HUDEP-2 (cell line): ENCODE measurements around the gene PRSS21.

ENCODE experiments used
- DNase-seq, 76 experiments: peaks; one replicate each; lab custom pipeline; 2025; ENCODE audit not compliant: unreplicated experiment in 76 of 76; lab: John Stamatoyannopoulos, UW

Gene PRSS21, protein sequence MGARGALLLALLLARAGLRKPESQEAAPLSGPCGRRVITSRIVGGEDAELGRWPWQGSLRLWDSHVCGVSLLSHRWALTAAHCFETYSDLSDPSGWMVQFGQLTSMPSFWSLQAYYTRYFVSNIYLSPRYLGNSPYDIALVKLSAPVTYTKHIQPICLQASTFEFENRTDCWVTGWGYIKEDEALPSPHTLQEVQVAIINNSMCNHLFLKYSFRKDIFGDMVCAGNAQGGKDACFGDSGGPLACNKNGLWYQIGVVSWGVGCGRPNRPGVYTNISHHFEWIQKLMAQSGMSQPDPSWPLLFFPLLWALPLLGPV

DNA sequence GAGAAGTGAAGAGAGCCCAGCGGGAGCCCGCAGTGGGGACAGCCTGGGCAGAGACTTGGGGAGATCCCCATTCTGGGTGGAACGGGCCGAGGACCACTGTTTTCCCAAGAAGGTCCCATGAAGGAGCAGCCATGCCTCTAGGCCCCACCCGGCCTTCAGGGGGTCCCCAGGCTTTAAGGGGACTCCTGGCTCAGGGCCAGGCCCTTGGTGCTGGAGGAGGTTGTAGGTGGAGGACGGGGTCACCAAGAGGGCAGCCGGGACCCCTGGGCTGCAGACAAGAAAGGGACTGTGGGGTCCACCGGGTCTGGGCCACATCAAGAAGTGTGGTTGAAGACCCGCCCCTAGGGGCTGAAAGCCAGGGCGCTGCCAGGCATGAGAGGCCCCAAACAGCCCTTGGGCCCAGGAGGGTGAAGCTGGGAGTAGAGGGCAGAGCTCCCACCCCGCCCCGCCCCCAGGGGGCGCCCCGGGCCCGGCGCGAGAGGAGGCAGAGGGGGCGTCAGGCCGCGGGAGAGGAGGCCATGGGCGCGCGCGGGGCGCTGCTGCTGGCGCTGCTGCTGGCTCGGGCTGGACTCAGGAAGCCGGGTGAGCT is at the start of gene PRSS21:
Gene PRSS21, plus strand, starts transcription at position 487 of the 589 bp plus-strand sequence. Its CDS starts 32 bp downstream, at position 519.
- DNase-seq, result no peak

DNA sequence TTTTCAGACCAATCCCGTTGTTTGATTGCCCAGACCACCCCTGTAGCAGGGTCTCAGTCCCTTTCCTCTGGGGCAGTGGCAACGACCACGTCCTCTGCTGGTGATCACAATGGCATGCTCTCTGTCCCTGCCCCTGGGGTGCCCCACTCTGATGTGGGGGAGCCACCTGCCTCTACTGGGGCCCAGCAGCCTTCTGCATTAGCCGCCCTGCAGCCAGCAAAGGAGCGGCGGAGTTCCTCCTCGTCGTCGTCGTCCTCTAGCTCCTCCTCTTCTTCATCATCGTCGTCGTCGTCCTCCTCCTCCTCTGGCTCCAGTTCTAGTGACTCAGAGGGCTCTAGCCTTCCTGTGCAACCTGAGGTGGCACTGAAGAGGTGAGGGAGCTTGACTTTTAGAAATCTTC is 49.1 kb upstream of the PRSS21 start:
- DNase-seq, result peak in 10 of 76 experiments; percentile 21 to 63 (median 33)

DNA sequence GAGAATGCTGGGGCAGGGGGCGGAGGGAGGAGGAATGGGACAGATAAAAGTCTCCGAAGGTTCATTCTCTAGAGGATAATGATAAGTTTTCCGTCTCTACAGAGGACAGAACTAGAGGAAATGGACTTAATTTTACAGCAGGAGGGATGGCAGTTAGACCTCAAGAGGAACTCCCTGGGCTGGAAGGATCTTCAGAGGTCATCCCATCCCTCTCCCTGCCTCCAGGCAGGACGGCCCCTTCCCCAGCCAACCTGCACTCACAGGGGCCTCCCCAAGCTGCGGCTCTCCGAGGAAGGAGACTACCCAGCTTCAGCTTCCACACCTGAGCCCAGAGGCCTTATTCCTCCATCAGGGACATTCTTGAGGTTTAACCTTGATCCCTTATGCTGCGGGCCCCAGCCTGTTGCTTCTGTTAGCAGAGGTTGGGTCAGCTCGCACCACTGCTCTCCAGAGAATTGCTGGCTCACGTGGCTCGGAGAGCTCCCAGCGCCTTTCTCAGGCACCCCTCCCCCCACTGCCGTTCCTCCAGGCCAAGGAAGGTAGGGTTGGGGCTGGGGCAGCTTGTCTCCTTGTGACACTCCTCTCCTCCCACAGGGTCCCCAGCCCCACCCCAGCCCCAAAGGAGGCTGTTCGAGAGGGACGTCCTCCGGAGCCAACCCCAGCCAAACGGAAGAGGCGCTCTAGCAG is 48.5 kb upstream of the PRSS21 start:
- DNase-seq, result peak in 20 of 76 experiments; percentile 17 to 89 (median 60)

DNA sequence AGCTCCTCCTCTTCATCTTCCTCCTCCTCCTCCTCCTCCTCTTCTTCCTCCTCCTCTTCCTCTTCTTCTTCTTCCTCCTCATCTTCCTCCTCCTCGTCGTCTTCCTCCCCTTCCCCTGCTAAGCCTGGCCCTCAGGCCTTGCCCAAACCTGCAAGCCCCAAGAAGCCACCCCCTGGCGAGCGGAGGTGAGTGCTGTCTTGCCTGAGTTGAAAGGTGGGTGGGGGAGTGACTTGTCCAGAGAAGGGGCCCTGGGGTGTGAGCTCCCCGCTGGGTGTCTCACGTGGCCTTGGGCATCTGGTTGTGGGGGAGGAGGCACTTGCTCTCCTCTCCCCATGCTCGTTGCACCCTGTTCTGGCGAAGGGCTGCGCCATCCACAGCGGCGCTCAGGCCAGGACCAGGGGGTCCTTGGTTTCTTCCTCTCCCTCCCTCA is 47.9 kb upstream of the PRSS21 start:
- peak in 19 of 76 experiments; percentile 27 to 78 (median 41) for DNase-seq

DNA sequence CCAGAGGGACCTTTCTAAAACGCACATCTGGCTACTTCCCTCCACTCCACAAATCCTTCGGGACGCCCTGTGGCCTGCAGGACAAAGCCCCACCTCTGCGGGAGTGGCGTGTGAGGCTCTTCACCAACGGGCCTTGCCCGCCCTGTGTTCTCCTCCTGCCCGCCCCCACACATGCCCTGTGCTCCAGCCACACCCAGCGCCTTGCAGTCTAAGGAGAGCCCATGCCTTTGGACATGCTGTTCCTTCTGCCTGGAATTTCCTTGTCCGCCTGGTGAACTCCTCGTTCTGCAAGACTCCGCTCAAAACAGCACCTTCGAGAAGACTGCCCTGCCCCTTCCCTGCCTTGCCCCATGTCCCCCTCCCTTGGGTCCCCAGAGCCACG is 47.4 kb upstream of the PRSS21 start:
- peak in 65 of 76 experiments; percentile 16 to 84 (median 61) for DNase-seq

DNA sequence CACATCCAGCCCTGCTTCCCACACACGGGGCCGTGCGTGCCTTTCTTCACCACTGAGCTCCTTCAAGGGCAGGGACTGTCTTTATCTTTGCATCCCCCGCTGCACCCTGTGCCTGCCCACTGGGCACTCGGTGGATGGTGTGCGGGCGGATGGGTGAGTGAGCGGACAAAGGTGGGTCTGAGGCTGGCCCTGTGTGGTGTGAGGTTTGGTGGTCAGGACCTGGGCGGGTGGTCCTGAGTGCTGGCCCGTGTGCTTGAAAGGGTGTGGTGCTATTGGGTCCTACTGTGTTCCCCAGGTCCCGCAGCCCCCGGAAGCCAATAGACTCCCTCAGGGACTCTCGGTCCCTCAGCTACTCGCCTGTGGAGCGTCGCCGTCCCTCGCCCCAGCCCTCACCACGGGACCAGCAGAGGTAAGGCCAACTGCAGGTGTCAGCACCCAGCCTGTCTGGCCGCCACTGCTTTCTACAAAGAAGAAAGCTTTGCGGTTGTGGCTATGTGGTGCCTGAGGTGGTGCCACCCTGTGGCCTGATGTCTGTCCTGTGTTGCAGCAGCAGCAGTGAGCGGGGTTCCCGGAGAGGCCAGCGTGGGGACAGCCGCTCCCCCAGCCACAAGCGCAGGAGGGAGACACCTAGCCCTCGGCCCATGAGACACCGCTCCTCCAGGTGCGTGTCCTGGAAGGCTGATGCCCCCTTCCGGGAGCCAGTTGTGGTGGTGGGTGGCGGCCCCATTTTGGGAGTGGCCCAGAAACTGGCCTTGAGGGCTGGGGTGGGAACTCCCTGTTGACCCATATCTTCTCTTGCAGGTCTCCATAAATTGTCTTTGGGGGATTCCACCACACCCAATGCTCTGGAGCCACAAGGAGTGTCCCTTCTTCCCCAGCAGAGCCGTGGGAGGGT is 46.7 kb upstream of the PRSS21 start:
- peak in 61 of 76 experiments; percentile 14 to 77 (median 51) for DNase-seq

DNA sequence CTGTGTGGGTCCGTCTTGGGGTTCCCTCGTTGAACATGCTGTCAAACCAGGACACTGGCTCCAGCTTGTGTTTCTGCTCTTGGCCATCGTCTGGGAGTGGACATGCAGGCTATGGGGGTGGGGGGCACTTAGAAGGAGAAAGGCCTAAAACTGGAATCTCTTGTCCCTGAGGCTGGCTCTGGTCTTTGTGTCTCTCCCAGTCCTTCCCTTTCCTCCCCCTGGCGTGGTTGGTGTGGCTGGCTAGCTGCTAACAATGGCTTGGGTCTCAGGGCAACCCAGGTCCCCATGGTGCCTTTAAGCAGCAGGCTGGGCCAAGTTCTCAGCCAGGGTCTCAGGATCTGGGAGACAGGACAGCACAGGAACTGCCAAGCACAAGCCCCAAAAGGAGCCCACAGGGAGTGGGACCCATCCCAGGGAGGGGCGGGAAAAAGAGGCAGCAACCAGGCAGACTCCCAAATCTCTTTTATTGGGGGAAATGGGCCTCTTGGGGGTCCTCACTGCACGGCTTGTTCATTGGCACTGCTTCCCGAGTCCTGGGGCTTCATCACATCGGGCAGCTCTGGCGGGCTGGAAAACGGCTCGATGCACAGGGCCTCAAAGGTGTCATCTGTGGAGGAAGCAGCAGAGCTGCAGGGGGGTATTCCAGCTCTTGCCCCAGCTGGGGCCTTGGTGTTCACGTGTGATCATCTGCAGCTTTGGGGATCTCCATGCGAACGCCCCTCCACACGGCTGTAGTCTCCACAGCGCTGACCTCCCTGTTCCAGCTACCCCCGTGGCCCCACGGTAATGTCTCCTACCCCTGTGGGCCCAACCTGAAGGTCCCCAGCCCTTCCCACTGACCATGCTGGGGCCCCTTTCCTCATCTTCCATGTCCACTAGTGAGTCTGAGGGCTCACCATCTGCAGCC is 45.3 kb upstream of the PRSS21 start:
- DNase-seq, result no peak

DNA sequence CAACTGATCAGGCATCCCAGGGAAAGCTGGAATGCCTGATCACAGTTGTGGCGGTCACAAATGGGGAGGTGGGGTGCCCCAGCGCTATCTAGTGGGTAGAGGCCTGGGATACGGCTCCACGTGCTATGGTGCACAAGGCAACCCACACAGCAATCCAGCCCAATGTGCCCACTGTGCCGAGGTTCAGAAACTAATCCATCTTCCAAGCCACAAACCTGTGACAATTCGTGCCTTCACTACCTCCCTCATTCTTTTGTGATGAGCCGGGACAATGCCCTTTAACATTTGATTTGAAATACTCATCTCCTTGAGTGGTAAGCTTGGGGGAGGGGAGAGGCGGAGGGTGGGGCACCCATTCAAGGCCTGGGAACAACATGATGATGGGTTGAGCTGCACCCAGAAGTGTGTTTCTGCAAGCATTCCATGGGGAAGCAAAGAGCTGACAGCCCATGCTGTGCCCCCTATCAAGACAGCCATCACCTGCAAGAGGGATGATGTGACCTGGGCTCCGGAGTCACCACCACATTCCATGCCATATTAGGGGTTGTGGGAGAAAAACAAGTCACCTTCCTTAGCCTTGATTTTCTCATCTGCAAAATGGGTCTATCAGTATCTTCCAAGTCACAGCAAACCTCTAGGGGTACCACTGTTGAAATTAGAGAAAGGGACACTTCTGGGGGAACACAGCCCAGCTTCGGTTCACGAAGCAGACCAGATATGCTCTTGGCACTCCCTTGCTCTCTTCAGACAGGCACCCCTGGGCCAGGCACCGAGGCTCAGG is 43.7 kb upstream of the PRSS21 start:
- DNase-seq, result no peak

DNA sequence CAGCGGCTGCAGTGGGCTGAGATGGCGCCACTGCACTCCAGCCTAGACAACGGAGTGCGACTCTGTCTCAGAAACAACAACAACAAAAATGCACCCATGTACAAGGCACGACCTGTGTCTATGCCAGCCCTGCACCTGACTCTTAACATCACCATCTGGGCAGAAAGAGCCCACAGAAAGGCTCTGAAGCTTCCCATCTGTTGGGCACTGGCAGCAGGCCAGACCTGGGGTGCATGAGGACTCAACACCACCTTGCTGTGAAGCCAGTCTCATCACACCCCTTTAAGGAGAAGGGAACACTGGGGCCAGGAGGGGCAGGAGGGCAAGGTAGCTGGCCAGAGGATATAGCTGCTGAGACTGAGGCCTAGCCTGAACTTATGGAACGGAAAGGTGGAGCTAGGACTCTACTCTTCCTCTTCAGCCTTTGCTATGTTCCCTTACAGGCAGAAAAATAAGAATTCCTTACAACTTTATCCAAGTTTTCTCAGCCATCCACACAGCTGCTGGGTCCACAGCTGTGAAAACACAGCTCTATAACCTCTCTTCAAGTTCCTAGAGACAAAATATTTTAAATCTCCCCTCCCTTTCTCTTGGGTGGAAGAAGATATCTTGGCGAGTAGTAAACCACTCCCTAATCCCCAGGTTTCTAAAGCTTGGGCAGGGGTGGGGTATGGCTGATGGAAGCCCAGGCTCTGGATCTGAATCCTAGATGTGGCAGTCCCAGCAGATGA is 42.7 kb upstream of the PRSS21 start:
- DNase-seq, result peak in 12 of 76 experiments; percentile 14 to 37 (median 24)

DNA sequence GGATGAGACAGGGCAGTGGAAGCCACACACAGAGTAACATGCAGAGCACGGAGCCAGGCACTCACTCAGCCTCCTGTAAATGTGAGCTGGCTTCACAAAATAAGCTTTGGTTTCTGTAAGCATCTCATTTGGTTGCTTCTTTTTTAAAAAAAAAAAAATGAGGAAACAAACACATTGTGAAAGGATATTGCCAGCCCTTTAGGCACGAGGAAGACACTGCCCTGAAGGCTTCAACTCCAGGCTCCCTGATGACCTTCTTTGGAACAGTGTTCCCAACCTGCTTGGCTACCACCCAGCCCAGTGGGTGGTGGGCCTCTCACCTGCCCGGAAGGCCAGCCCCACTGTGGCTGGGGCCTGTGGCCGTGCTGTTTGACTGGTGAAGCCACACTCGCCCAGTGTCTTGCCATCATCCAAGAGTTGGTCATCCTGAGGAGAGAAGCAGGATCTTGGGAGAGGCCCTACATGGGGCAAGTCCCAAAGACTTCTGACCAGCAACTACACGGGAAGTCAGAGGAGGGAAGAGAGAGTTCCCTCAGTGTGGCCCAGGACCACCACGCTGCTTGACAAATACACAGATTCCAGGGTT is 41.8 kb upstream of the PRSS21 start:
- DNase-seq, result no peak

DNA sequence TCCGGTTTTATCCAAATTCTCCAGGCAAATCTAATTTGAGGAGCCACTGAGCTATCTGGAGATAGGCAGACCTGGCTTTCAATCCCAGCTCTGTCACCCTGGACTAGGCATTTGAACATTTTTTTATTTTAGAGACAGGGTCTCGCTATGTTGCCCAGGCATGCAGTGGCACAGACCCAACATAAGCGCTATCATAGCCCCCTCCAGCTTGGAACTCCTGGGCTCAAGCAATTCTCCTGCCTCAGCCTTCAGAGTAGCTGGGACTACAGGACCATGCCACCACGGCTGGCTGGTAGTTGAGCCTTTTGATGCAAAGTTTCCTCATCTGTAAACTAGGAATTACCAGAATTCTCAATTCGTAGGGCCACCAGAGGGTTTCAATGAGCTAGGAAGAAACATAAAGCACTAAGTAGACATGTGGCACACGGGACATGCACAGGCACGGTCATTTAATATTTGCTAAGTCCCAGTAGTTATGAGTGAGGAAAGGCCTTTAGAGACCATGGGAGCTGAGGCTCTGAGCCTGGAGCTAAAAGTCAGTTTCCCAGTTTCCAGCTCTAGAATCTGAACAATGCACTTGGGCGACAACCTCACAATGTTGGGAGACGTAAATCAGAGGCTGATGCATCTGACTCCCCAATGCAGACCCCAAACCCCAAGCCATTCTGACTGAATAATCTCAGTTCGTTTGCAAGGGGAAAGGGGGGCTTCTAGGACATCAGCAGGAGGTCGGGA is 41.1 kb upstream of the PRSS21 start:
- no peak for DNase-seq

DNA sequence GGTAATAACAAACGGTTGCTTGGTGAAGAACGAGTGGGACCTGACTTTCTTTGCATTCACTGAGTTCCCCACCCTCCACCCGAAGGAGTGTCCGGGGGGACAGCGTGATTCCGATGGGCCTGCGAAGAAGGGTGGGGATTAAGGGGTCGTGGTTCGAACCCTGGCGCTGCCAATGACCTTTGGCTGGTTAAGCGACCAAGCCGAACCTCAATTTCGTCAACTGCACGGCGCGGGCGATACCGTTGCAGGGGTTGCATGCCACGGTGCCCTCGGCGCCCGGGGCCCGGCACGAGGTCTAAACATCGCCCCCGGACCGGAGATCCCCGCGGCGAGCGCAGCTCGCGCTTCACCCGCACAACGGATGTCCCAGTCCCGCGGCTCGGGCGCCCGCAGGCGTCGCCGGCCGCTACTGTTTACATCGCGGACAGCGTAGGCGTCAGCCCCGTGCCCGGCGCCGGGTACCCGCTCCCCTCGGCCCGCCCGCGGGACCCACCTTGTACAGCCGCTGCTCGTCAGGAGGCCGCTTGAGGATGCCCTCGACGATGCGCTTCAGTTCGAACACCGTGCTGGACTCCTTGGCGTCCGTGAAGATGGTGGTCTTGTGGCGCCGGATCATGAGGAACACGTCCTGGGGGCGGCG is 40.4 kb upstream of the PRSS21 start:
- peak in 1 of 76 experiments; percentile 58 for DNase-seq

DNA sequence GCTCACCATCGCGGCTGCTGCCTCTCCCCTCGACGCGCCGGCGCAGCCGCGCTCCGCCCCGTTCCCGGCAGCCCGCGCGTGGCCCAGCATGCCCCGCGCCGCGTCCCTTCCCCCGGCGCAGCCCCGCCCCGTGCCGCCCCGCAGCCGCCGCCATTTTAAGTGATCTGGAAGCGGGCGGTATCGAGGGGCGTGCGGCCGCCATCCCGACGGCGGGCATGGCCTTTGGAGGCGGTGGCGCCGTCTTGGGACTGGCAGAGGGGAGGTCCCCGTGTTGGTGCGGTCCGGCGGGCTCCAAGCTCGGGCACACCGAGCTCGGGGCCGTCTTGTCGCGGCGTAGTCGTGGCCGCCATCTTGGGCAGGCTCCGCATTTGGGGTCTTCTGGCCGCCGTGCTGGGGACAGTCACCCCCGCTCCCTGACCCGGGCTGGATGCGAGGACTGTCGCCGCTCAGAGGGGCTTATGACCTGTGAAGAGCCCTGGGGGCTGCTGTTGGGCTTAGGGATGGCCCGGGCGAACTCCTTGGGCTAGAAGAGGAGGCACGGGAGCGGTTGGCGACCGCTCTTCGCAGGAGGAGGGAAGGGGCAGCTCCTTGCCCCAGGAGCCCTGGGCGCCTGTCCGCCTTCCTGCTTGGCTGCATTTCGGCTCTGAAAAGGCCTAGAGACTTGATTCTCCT is 39.7 kb upstream of the PRSS21 start, which contains the start of gene ELOB:
Gene ELOB, minus strand, starts transcription at position 50 of the 672 bp plus-strand sequence. Its CDS starts 41 bp downstream, at position 9.
- DNase-seq, result peak in 68 of 76 experiments; percentile 11 to 87 (median 71)

DNA sequence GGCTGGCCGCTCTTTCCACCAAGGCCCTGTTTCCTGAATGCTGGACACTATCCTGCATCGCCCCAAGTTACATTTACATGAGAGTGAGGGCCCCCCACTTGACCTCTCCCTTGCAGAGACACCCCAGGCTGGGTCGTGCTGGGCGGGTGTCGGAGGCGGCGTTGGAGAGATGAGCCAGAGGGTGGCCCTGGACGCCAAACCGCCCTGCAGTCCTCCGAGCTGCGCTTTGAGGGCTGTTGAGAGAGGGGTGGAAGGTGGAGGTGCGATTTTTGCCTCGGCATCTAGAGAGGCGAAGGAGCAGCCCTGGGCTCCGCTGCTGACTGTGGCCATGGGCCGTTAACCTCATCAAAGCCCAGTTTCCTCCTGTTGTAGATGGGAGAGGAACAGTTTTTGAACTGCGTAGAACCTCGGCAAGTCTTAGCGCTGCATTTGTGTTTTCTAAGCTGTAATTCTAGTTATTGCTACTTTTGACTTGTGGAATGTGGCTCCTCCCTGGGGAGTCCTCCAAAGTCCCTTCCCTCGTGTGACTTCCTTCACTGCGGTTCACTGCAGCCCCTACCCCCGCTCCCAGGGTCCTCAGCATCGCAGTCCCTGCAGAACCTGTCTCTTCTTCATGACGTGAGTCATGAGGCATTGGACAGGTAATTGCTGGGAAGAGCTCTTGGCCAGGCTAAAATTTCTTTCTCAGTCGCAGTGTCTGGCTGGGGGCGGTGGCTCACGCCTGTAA is 39.0 kb upstream of the PRSS21 start:
- DNase-seq, result peak in 17 of 76 experiments; percentile 12 to 81 (median 37)

DNA sequence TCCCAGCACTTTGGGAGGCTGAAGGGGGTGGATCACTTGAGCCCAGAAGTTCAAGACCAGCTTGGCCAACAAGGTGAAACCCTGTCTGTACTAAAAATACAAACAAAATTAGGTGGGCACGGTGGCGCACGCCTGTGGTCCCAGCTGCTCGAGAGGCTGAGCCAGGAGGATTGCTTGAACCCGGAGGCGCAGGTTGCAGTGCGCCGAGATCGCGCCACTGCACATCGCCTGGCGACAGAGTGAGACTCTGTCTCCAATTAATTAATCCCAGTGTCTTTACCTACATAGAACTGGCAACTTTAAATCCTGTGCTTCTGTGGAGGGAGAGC is 38.4 kb upstream of the PRSS21 start:
- no peak for DNase-seq
